Measurements from ENCODE around the gene CSNK2A3.

CSNK2A3 gene

DNA sequence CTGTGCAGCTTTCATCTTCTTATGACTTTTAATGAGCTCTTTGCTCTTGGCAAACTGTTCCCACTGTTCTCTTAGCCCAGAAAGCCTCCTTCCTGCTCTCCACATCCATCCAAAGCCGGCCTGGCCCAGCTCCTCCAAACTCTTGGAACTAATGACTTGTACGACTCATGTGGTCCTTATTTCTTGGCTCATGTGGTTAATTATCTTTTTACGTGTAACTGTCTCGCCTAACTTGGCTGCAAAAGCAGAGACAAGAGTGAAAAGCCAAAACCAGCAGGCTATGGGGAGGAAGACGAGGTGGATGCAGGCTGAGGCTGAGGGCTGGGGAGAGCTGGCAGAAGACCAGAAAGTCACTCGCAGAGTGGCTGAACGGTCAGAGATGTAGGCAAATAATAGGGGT is 5.5 kb downstream of the CSNK2A3 start:
- H3K9ac ChIP-seq (ENCODE audit: low read depth, low read length): no peak overlapping the region
- H3K36me3 ChIP-seq (ENCODE audit: insufficient read depth, low read length): no peaks in the 10 kb centered on the region
- H3K9me3 ChIP-seq (ENCODE audit: insufficient read depth, low read length, severe bottlenecking): no peaks in the 10 kb centered on the region
- no peak overlapping the region for H2AFZ ChIP-seq (ENCODE audit: low read depth, low read length)
- H4K20me1 ChIP-seq (ENCODE audit: insufficient read depth, low read length): no peaks in the 10 kb centered on the region
- H3K4me1 ChIP-seq (ENCODE audit: insufficient read depth, low read length): no peaks in the 10 kb centered on the region
- H3K79me2 ChIP-seq (ENCODE audit: insufficient read depth, low read length): no peaks in the 10 kb centered on the region
- no peak overlapping the region for H3K4me3 ChIP-seq (ENCODE audit: low read depth in 1 of 2, low read length in 2 of 2)
- DNase-seq (no peak), ATAC-seq (ENCODE audit: insufficient read depth, low read depth) (no peak)
- H3K27ac ChIP-seq (ENCODE audit: low read length): no peak overlapping the region
- no peak overlapping the region for H3K4me2 ChIP-seq (ENCODE audit: insufficient read depth, low read length)
- TF ChIP-seq EZH2 (IDR thresholded peaks at IDR 0.05; ENCODE audit: borderline replicate concordance, low read depth, low read length, severe bottlenecking): no peak
- TF ChIP-seq, protein P1, sequence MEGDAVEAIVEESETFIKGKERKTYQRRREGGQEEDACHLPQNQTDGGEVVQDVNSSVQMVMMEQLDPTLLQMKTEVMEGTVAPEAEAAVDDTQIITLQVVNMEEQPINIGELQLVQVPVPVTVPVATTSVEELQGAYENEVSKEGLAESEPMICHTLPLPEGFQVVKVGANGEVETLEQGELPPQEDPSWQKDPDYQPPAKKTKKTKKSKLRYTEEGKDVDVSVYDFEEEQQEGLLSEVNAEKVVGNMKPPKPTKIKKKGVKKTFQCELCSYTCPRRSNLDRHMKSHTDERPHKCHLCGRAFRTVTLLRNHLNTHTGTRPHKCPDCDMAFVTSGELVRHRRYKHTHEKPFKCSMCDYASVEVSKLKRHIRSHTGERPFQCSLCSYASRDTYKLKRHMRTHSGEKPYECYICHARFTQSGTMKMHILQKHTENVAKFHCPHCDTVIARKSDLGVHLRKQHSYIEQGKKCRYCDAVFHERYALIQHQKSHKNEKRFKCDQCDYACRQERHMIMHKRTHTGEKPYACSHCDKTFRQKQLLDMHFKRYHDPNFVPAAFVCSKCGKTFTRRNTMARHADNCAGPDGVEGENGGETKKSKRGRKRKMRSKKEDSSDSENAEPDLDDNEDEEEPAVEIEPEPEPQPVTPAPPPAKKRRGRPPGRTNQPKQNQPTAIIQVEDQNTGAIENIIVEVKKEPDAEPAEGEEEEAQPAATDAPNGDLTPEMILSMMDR (IDR thresholded peaks at IDR 0.05; ENCODE audit: borderline replicate concordance, extremely low read depth, low read length, poor library complexity, severe bottlenecking): no peak
- peaks cover 5% of the 10 kb centered on the region for H3K27me3 ChIP-seq (ENCODE audit: insufficient read depth, low read length, poor library complexity)

DNA sequence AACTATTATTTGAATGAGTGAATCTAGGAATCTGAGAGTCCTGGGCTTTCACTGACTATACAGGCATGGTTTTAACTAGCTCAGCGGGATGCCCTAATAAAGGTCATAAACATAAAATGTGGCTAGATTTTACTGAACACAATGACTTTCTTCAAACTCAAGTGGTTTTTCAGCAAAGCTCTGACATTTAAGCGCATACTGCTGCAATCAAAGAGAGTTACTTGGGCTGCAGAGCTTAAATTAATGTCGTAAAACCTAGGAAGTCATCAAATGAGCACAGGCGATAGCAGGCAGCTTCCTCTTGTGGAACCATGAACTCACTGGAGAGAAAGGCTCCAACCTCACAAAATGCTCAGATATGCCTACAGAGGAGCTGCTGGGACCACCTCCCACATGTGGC is 6.7 kb downstream of the CSNK2A3 start:
- TF ChIP-seq EZH2 (IDR thresholded peaks at IDR 0.05; ENCODE audit: borderline replicate concordance, low read depth, low read length, severe bottlenecking): no peak
- TF ChIP-seq, protein P1 (IDR thresholded peaks at IDR 0.05; ENCODE audit: borderline replicate concordance, extremely low read depth, low read length, poor library complexity, severe bottlenecking): no peak
- Histone ChIP-seq H3K4me1 (ENCODE audit: insufficient read depth, low read length) (no peaks in the 10 kb centered on the region), H3K4me3 (ENCODE audit: low read depth in 1 of 2, low read length in 2 of 2) (no peak overlapping the region), H3K9me3 (ENCODE audit: insufficient read depth, low read length, severe bottlenecking) (no peaks in the 10 kb centered on the region), H3K27me3 (ENCODE audit: insufficient read depth, low read length, poor library complexity) (peaks cover 6% of the 10 kb centered on the region), H3K79me2 (ENCODE audit: insufficient read depth, low read length) (no peaks in the 10 kb centered on the region), H3K27ac (ENCODE audit: low read length) (no peak overlapping the region), H3K4me2 (ENCODE audit: insufficient read depth, low read length) (no peak overlapping the region), H3K9ac (ENCODE audit: low read depth, low read length) (no peak overlapping the region), H3K36me3 (ENCODE audit: insufficient read depth, low read length) (no peaks in the 10 kb centered on the region), H4K20me1 (ENCODE audit: insufficient read depth, low read length) (no peaks in the 10 kb centered on the region), H2AFZ (ENCODE audit: low read depth, low read length) (no peak overlapping the region)
- ATAC-seq (ENCODE audit: insufficient read depth, low read depth) (no peak), DNase-seq (no peak)

DNA sequence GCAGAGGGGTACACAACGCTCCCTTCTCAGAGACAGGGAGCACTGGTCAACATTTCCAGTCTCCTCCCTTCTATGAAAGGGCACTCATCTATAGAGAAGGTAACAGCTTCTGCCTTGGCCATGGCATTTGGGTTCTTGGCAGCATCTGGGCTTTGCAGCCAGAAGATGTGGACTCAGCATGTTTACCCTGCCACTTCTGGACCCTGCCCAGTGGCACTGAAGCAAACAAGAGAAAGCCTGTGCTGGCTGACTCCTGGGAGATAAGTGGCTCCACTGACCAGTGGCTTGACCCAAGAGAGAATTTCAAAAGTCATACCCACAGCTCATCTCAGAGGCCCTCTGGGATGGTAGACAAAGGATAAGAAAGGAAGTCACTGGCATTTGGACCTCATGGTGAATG is 8.0 kb downstream of the CSNK2A3 start:
- TF ChIP-seq, protein P1 (IDR thresholded peaks at IDR 0.05; ENCODE audit: borderline replicate concordance, extremely low read depth, low read length, poor library complexity, severe bottlenecking): no peak
- TF ChIP-seq EZH2 (IDR thresholded peaks at IDR 0.05; ENCODE audit: borderline replicate concordance, low read depth, low read length, severe bottlenecking): no peak
- Histone ChIP-seq H3K9me3 (ENCODE audit: insufficient read depth, low read length, severe bottlenecking) (no peaks in the 10 kb centered on the region), H3K79me2 (ENCODE audit: insufficient read depth, low read length) (no peaks in the 10 kb centered on the region), H3K4me1 (ENCODE audit: insufficient read depth, low read length) (no peaks in the 10 kb centered on the region), H4K20me1 (ENCODE audit: insufficient read depth, low read length) (no peaks in the 10 kb centered on the region), H3K4me3 (ENCODE audit: low read depth in 1 of 2, low read length in 2 of 2) (no peak overlapping the region), H3K27ac (ENCODE audit: low read length) (no peak overlapping the region), H2AFZ (ENCODE audit: low read depth, low read length) (no peak overlapping the region), H3K4me2 (ENCODE audit: insufficient read depth, low read length) (no peak overlapping the region), H3K9ac (ENCODE audit: low read depth, low read length) (no peak overlapping the region), H3K27me3 (ENCODE audit: insufficient read depth, low read length, poor library complexity) (peaks cover 7% of the 10 kb centered on the region), H3K36me3 (ENCODE audit: insufficient read depth, low read length) (no peaks in the 10 kb centered on the region)
- ATAC-seq (ENCODE audit: insufficient read depth, low read depth) (no peak), DNase-seq (no peak)

DNA sequence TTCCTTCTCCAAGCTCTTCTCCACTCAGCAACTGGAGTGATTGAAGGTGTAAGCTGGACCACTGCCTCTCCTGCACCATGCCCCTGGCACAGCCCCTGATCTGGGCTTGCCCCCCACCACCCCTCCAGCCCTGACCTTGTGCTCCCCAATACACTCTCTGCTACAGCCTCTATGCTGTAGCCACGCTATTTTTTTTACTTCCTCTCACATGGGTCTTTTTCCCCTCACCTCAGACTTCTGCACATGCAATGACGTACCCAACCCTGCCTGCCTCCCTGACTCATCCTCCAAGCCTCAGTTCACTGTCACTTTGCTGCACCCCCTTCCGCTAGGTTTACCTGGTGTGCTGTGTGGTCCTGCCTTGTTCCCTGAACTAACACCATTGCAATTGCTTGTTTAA is 9.0 kb downstream of the CSNK2A3 start:
- Histone ChIP-seq H3K9me3 (ENCODE audit: insufficient read depth, low read length, severe bottlenecking) (no peaks in the 10 kb centered on the region), H4K20me1 (ENCODE audit: insufficient read depth, low read length) (no peaks in the 10 kb centered on the region), H3K4me1 (ENCODE audit: insufficient read depth, low read length) (no peaks in the 10 kb centered on the region), H3K4me3 (ENCODE audit: low read depth in 1 of 2, low read length in 2 of 2) (no peak overlapping the region), H3K27me3 (ENCODE audit: insufficient read depth, low read length, poor library complexity) (peaks cover 10% of the 10 kb centered on the region), H3K36me3 (ENCODE audit: insufficient read depth, low read length) (no peaks in the 10 kb centered on the region), H3K9ac (ENCODE audit: low read depth, low read length) (no peak overlapping the region), H2AFZ (ENCODE audit: low read depth, low read length) (no peak overlapping the region), H3K79me2 (ENCODE audit: insufficient read depth, low read length) (no peaks in the 10 kb centered on the region), H3K4me2 (ENCODE audit: insufficient read depth, low read length) (no peak overlapping the region), H3K27ac (ENCODE audit: low read length) (no peak overlapping the region)
- DNase-seq (no peak), ATAC-seq (ENCODE audit: insufficient read depth, low read depth) (no peak)
- TF ChIP-seq, protein P1 (IDR thresholded peaks at IDR 0.05; ENCODE audit: borderline replicate concordance, extremely low read depth, low read length, poor library complexity, severe bottlenecking): no peak
- TF ChIP-seq EZH2 (IDR thresholded peaks at IDR 0.05; ENCODE audit: borderline replicate concordance, low read depth, low read length, severe bottlenecking): no peak

All from DND-41 (cell line).